SK-N-SH (cell line): ENCODE results near the gene PTGDS. TPM values are rescaled to one million over a fixed set of nuclear protein-coding genes. Genes with fewer than 3 reads are reported as not detected.

ENCODE experiments used
- CTCF ChIA-PET: fragments of 300-600, 350-600 bp; formaldehyde crosslinking; extraction: SDS; loops from one replicate; lab custom pipeline; 2021; lab: Yijun Ruan, JAX
- POLR2A ChIA-PET: fragments of 350-600 bp; sonication (Branson Sonifier 250); formaldehyde crosslinking; extraction: SDS; loops from one replicate; lab custom pipeline; 2020; ENCODE audit warnings: antibody characterized with exemption, inconsistent platforms; lab: Yijun Ruan, JAX
- DNase-seq: peaks from one replicate; pipeline ENCODE4 v3.0.0; 2012
- H2AFZ ChIP-seq: fragments of 200-600 bp; sonication (generic); 2 replicates; pipeline ENCODE4 v1.8.1; 2016; ENCODE audit warnings: antibody characterized with exemption, mild to moderate bottlenecking, low read depth
- H3F3A ChIP-seq: fragments of 200-600 bp; sonication (generic); replicated peaks from 2 replicates; pipeline ENCODE3; 2016; ENCODE audit warnings: antibody characterized with exemption, mild to moderate bottlenecking; ENCODE audit not compliant: insufficient read depth
- H3K27ac ChIP-seq, 2 experiments: fragments of 200-500 bp in 1 of 2; fragments of 200-600 bp in 1 of 2; sonication (Bioruptor generic) in 1 of 2; sonication (generic), shearing (Covaris generic) in 1 of 2; 2 replicates each; pipeline versions ENCODE4 v1.5.1 to v1.6.1; 2014 to 2016; ENCODE audit warnings: low read depth in 2 of 2, inconsistent platforms in 1 of 2, low read length in 1 of 2, mild to moderate bottlenecking in 1 of 2, mixed read lengths in 1 of 2
- H3K27me3 ChIP-seq: fragments of 200-600 bp; sonication (generic), shearing (Covaris generic); 2 replicates; pipeline ENCODE4 v1.6.1; 2016; ENCODE audit warnings: mixed run types; ENCODE audit not compliant: insufficient read depth
- H3K36me3 ChIP-seq, 2 experiments: fragments of 200-500 bp in 1 of 2; fragments of 200-600 bp in 1 of 2; sonication (Bioruptor generic) in 1 of 2; sonication (generic) in 1 of 2; replicated peaks in 1 of 2; 2 replicates each; pipeline versions ENCODE3 to v1.5.1; 2014 to 2016; ENCODE audit warnings: low read length in 1 of 2, mild to moderate bottlenecking in 1 of 2; ENCODE audit not compliant: insufficient read depth in 2 of 2, control insufficient read depth in 1 of 2
- H3K4me1 ChIP-seq, 2 experiments: fragments of 200-500 bp in 1 of 2; fragments of 200-600 bp in 1 of 2; sonication (Bioruptor generic) in 1 of 2; sonication (generic), shearing (Covaris generic) in 1 of 2; 2 replicates each; pipeline versions ENCODE4 v1.5.1 to v1.6.1; 2014 to 2016; ENCODE audit warnings: low read depth in 1 of 2, low read length in 1 of 2, mixed run types in 1 of 2; ENCODE audit not compliant: insufficient read depth in 2 of 2, control insufficient read depth in 1 of 2
- H3K4me2 ChIP-seq: fragments of 200-600 bp; sonication (generic), shearing (Covaris generic); 2 replicates; pipeline ENCODE4 v1.6.1; 2017; ENCODE audit warnings: mixed run types
- H3K4me3 ChIP-seq, 2 experiments: fragments of 200-500 bp in 1 of 2; fragments of 200-600 bp in 1 of 2; sonication (Bioruptor generic) in 1 of 2; sonication (generic), shearing (Covaris generic) in 1 of 2; 2 replicates each; pipeline versions ENCODE4 v1.5.1 to v1.8.1; 2014 to 2016; ENCODE audit warnings: low read depth in 2 of 2, inconsistent platforms in 1 of 2, low read length in 1 of 2, mild to moderate bottlenecking in 1 of 2, mixed read lengths in 1 of 2, moderate library complexity in 1 of 2
- H3K79me2 ChIP-seq: fragments of 200-600 bp; sonication (generic); 2 replicates; pipeline ENCODE4 v1.8.1; 2017; ENCODE audit warnings: mild to moderate bottlenecking; ENCODE audit not compliant: insufficient read depth
- H3K9ac ChIP-seq: fragments of 200-600 bp; sonication (generic); 2 replicates; pipeline ENCODE4 v1.6.1; 2017; ENCODE audit warnings: mixed run types
- H3K9me2 ChIP-seq: fragments of 200-600 bp; sonication (generic); 2 replicates; pipeline ENCODE4 v1.6.1; 2017; ENCODE audit warnings: mixed run types
- H3K9me3 ChIP-seq: fragments of 200-600 bp; sonication (generic); 2 replicates; pipeline ENCODE4 v1.6.1; 2017; ENCODE audit warnings: mixed run types, mild to moderate bottlenecking, moderate library complexity
- H4K20me1 ChIP-seq: fragments of 200-600 bp; sonication (generic); 2 replicates; pipeline ENCODE4 v1.6.1; 2017; ENCODE audit warnings: mild to moderate bottlenecking, mixed run types; ENCODE audit not compliant: insufficient read depth
- CHD2 ChIP-seq: fragments of 150-350 bp; IDR thresholded peaks from 2 replicates; pipeline ENCODE4 v1.6.1; 2018; ENCODE audit warnings: low read length; ENCODE audit not compliant: partially characterized antibody
- CTCF ChIP-seq: fragments of 200-600 bp; sonication (generic); IDR thresholded peaks from 2 replicates; pipeline ENCODE4 v1.6.1; 2017; ENCODE audit warnings: antibody characterized with exemption, mild to moderate bottlenecking, moderate library complexity
- ELF1 ChIP-seq: IDR thresholded peaks from 2 replicates; pipeline ENCODE4 v1.4.0; 2012
- EZH2phosphoT487 ChIP-seq: fragments of 200-600 bp; sonication (generic); IDR thresholded peaks from 2 replicates; pipeline ENCODE4 v1.6.1; 2017; ENCODE audit warnings: low read depth, mixed run types, mild to moderate bottlenecking, antibody characterized with exemption, moderate library complexity, borderline replicate concordance
- FOSL2 ChIP-seq: IDR thresholded peaks from 2 replicates; pipeline ENCODE4 v1.4.0; 2012; ENCODE audit warnings: low read depth, mild to moderate bottlenecking, moderate library complexity, borderline replicate concordance
- FOXM1 ChIP-seq: IDR thresholded peaks from 2 replicates; pipeline ENCODE4 v1.4.0; 2012; ENCODE audit warnings: low read depth, mild to moderate bottlenecking
- GABPA ChIP-seq: IDR thresholded peaks from 2 replicates; pipeline ENCODE4 v1.4.0; 2012; ENCODE audit warnings: low read depth, mild to moderate bottlenecking
- GATA2 ChIP-seq: sonication (generic); formaldehyde crosslinking; IDR thresholded peaks from 2 replicates; pipeline ENCODE4 v1.5.0; 2020; ENCODE audit warnings: mild to moderate bottlenecking, missing genetic modification reagents
- JUND ChIP-seq: IDR thresholded peaks from 2 replicates; pipeline ENCODE4 v1.4.0; 2012
- MAX ChIP-seq: IDR thresholded peaks from 2 replicates; pipeline ENCODE4 v1.4.0; 2012; ENCODE audit warnings: low read depth
- MEF2A ChIP-seq: IDR thresholded peaks from 2 replicates; pipeline ENCODE4 v1.4.0; 2012; ENCODE audit warnings: low read depth, borderline replicate concordance
- NRF1 ChIP-seq: IDR thresholded peaks from 2 replicates; pipeline ENCODE4 v1.6.1; 2012; ENCODE audit warnings: low read depth, mild to moderate bottlenecking, low read length
- POLR2AphosphoS5 ChIP-seq: IDR thresholded peaks from 2 replicates; pipeline ENCODE4 v1.6.1; 2012; ENCODE audit warnings: low read depth, low read length
- RAD21 ChIP-seq: IDR thresholded peaks from 2 replicates; pipeline ENCODE4 v1.6.1; 2012; ENCODE audit warnings: mild to moderate bottlenecking, low read length
- RCOR1 ChIP-seq: fragments of 150-350 bp; IDR thresholded peaks from 2 replicates; pipeline ENCODE4 v1.6.1; 2017; ENCODE audit warnings: antibody characterized with exemption, low read length
- REST ChIP-seq: IDR thresholded peaks from 2 replicates; pipeline ENCODE4 v1.6.1; 2012; ENCODE audit warnings: mild to moderate bottlenecking, low read depth, low read length, moderate library complexity
- RFX5 ChIP-seq: IDR thresholded peaks from 2 replicates; pipeline ENCODE4 v1.6.1; 2012; ENCODE audit warnings: mild to moderate bottlenecking, improper control_type of control experiment, low read length
- SIN3A ChIP-seq: IDR thresholded peaks from 2 replicates; pipeline ENCODE4 v1.6.1; 2012; ENCODE audit warnings: low read depth, mild to moderate bottlenecking, low read length, moderate library complexity, borderline replicate concordance
- SMC3 ChIP-seq: IDR thresholded peaks from 2 replicates; pipeline ENCODE4 v1.6.1; 2012; ENCODE audit warnings: low read depth, low read length, improper control_type of control experiment
- TAF1 ChIP-seq: IDR thresholded peaks from 2 replicates; pipeline ENCODE4 v1.6.1; 2012; ENCODE audit warnings: low read depth, mild to moderate bottlenecking, low read length, moderate library complexity, borderline replicate concordance
- TCF12 ChIP-seq: IDR thresholded peaks from 2 replicates; pipeline ENCODE4 v1.4.0; 2012
- YY1 ChIP-seq: IDR thresholded peaks from 2 replicates; pipeline ENCODE4 v1.4.0; 2012; ENCODE audit warnings: low read depth, mild to moderate bottlenecking
- WGBS: methylation state at CpG from one replicate; pipeline ENCODE4 v1.1.6; 2017; ENCODE audit warnings: low lambda C conversion rate; 5-methylcytosine and 5-hydroxymethylcytosine counted together
- polyA plus RNA-seq, 3 experiments: library from polyadenylated mRNA; depleted of rRNA; stranded (reverse); fragments of >200 nt; gene quantifications; 2 replicates each; pipeline ENCODE4 v1.2.3, GENCODE V29; 2012

Gene PTGDS
- polyA plus RNA-seq, 1 of the 3 experiments (the other 2 are of a cell fraction), result not detected

GRCh38 chr9:136944519-136945332 is 32.6 kb upstream of the PTGDS start, which contains the start of the genes C8G and FBXW5:
Gene C8G, plus strand, starts transcription at chr9:136945243. Its CDS starts 78 bp downstream, at chr9:136945321.
Gene FBXW5, minus strand, starts transcription at chr9:136944738. Its CDS starts 655 bp downstream, at chr9:136944083.
- peaks cover 28% of the 10 kb centered on the region for H3K79me2 ChIP-seq
- peak within 1 kb of the TSS; percentile 96 for H3K4me2 ChIP-seq
- peak; percentile 100 for DNase-seq
- no peaks in the 10 kb centered on the region for H3F3A ChIP-seq
- TF ChIP-seq FOXM1 (no peak), MEF2A (no peak), YY1 (peak; percentile 62; the same call in 1 of the 2 replicates), REST (no peak), NRF1 (peak; percentile 92), GABPA (peak; percentile 57), SMC3 (peak; percentile 17; the same call in 1 of the 2 replicates), FOSL2 (no peak), RFX5 (no peak), POLR2AphosphoS5 (0 out of 2 replicates have a peak, but pooled peaks have one; percentile 35), EZH2phosphoT487 (no peak), CHD2 (no peak), SIN3A (0 out of 2 replicates have a peak, but pooled peaks have one; percentile 24), ELF1 (peak; percentile 51; the same call in 1 of the 2 replicates), JUND (no peak), GATA2 (CRISPR knock-in tag) (no peak; the same call in 1 of the 2 replicates), MAX (peak; percentile 59), TCF12 (no peak), CTCF (peak; percentile 85), RAD21 (peak; percentile 39; the same call in 1 of the 2 replicates), RCOR1 (peak; percentile 62; the same call in 1 of the 2 replicates), TAF1 (peak; percentile 34; the same call in 1 of the 2 replicates)
- TF ChIP-seq, all 33 proteins: peak for 12
- Histone ChIP-seq H3K9me2 (no peaks in the 10 kb centered on the region), H3K9me3 (no peaks in the 10 kb centered on the region), H4K20me1 (peaks cover 13% of the 10 kb centered on the region), H3K27ac (peak within 1 kb of the TSS; percentile 22 to 86; a peak in 3 of 4 replicates), H3K36me3 (peaks cover 6 to 33% of the 10 kb centered on the region in 2 experiments), H2AFZ (no peak within 1 kb of the TSS), H3K4me3 (peak within 1 kb of the TSS; percentile 77 to 94), H3K9ac (peak within 1 kb of the TSS; percentile 80), H3K27me3 (no peaks in the 10 kb centered on the region), H3K4me1 (peaks cover 0 to 19% of the 10 kb centered on the region in 2 experiments; a peak in 1 of 4 replicates)
- CTCF ChIA-PET, result interaction anchor here (0.6 to 13.2 kb wide), 25 partner anchors 12 to 506 kb away, joined by 3 to 350 read pairs (median 4); partner anchors contain the start of genes ABCA2, CLIC3, FUT7 and LCN8
- POLR2A ChIA-PET, result interaction anchor here (1.2 kb wide), 2 partner anchors 47 to 52 kb away, joined by 3 to 4 read pairs; partner anchors contain the start of genes CLIC3 and PAXX
- WGBS, result 18% methylated on average over 16 of the region's 74 CpGs
